HG02885 (cell line): ENCODE measurements around the gene RNF11.
"Not testable (repeated sequence)": the region's sequence is repeated elsewhere in the genome, so short reads cannot be mapped to it uniquely, and the experiment has no call there.

Source experiments
- ATAC-seq: cut with Tn5 transposase; IDR thresholded peaks from one replicate; pipeline ENCODE4 v1.9.1; 2021; ENCODE audit warnings: mild to moderate bottlenecking; ENCODE audit not compliant: unreplicated experiment, poor library complexity

The RNF11 gene

GRCh38 chr1:51235673-51236530 lies at the start of gene RNF11:
TSS of gene RNF11 (plus strand) at chr1:51236273. CDS start at chr1:51236757, 484 bp downstream.
- peak; percentile 89 for ATAC-seq

- no peak for ATAC-seq
These were observed 47.8 kb upstream of the RNF11 start for GRCh38 chr1:51188230-51188629.

GRCh38 chr1:51189421-51190073 lies 46.5 kb upstream of the RNF11 start:
- ATAC-seq = no peak

GRCh38 chr1:51190961-51191360 lies 45.1 kb upstream of the RNF11 start:
- no peak for ATAC-seq

- ATAC-seq = no peak
These were observed 43.7 kb upstream of the RNF11 start for GRCh38 chr1:51192213-51192843.

- no peak for ATAC-seq
These were observed 42.5 kb upstream of the RNF11 start for GRCh38 chr1:51193564-51193963.

- ATAC-seq = peak; percentile 79
These were observed 32.8 kb upstream of the RNF11 start for GRCh38 chr1:51203121-51203873.

- no peak for ATAC-seq
These were observed 32.2 kb upstream of the RNF11 start for GRCh38 chr1:51203874-51204245.

GRCh38 chr1:51210055-51210454 lies 26.0 kb upstream of the RNF11 start:
- no peak for ATAC-seq

- ATAC-seq = no peak
These were observed 25.4 kb upstream of the RNF11 start for GRCh38 chr1:51210676-51211075.

GRCh38 chr1:51214615-51215131 lies 21.4 kb upstream of the RNF11 start:
- ATAC-seq = no peak

GRCh38 chr1:51215169-51215568 lies 20.9 kb upstream of the RNF11 start:
- no peak for ATAC-seq

GRCh38 chr1:51216631-51217030 lies 19.4 kb upstream of the RNF11 start:
- ATAC-seq = no peak

GRCh38 chr1:51217101-51217500 lies 19.0 kb upstream of the RNF11 start:
- ATAC-seq = no peak

- ATAC-seq = no peak
These were observed 17.5 kb upstream of the RNF11 start for GRCh38 chr1:51218570-51218969.

GRCh38 chr1:51219022-51219421 lies 17.1 kb upstream of the RNF11 start:
- ATAC-seq = no peak

GRCh38 chr1:51221529-51221928 lies 14.5 kb upstream of the RNF11 start:
- ATAC-seq = not testable (repeated sequence)

GRCh38 chr1:51222136-51222787 lies 13.8 kb upstream of the RNF11 start:
- no peak for ATAC-seq

GRCh38 chr1:51222809-51223208 lies 13.3 kb upstream of the RNF11 start:
- ATAC-seq = no peak

- no peak for ATAC-seq
These were observed 11.8 kb upstream of the RNF11 start for GRCh38 chr1:51224255-51224654.
